Cerebellar nuclear complex (tissue), 1 donor: ENCODE data around the gene GRAMD1A.
"Not testable (repeated sequence)": the region's sequence is repeated elsewhere in the genome, so short reads cannot be mapped to it uniquely, and the experiment has no call there.

Experiments
- DNase-seq, 2 experiments: peaks; one replicate each; lab custom pipeline; 2025; lab: John Stamatoyannopoulos, UW

Gene GRAMD1A

DNA sequence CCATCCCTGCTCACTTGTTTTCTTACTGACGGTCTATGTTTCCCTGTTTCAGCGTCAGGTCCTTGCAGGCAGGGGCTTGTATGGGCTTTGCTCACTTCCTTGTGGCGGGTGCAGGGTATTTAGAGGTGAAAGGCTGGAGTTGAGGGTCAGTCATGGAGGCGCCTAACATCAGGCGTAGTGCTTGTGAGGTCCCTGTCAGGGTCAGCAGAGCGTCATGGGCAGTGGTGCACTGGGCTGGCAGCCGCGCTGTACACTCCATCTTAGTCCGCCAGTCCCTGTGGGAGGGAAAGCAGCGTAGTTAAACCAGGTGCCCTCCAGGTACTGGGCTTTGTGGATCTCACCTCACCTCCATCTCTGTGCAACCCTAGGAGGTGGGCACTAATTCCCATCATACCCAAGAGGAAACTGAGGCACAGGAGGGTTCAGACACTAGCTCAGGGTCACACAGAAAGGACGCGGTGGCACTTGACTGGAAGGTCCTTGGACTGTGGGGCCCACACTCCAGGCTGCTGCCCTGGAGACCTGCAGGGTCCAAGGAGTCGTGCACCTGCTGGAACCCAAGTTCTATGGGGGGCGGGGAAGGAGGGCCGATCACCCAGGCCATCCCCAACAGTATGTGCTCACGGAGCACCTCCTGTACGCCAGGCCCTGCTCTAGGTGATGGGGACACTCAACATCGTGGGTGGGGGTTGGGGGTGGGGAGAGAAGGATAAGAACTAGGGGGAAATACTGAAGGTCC is 4.6 kb downstream of the GRAMD1A start:
- DNase-seq: no peak

- no peak for DNase-seq
These were observed 5.3 kb downstream of the GRAMD1A start for GRCh38 chr19:35005256-35005977.

GRCh38 chr19:35006007-35006341 is 5.9 kb downstream of the GRAMD1A start:
- DNase-seq: not testable (repeated sequence)

DNA sequence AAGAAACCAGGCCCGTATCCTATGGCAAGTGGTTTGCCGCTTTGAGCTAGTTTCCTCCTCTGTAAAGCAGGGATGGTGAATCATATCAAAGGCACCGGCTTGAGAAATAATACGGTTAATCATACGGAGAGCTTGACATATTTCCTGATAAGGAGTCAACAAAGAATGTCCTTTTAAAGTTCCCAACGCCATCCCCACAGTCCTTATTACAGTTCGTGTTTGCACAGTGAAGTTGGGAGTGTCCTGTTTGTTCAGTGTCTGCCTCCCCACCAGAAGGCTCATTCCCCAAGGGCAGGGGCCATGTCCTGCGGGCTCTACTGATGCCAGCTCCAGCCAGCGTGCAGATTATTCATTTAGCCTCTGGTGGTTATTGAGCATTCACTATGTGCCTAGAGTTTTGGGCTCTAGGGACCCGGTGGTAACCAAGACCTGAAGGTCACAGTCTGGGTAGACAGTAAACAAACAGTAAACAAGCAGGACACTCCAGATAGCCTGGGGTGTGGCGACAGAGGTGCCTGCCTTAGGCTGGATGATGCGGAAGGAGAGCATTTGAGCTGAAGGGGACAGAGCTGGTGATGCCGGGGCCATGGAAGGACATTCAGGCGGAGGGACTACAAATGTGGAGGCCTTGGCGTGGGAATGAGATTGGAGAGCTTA is 6.3 kb downstream of the GRAMD1A start:
- DNase-seq: no peak

DNA sequence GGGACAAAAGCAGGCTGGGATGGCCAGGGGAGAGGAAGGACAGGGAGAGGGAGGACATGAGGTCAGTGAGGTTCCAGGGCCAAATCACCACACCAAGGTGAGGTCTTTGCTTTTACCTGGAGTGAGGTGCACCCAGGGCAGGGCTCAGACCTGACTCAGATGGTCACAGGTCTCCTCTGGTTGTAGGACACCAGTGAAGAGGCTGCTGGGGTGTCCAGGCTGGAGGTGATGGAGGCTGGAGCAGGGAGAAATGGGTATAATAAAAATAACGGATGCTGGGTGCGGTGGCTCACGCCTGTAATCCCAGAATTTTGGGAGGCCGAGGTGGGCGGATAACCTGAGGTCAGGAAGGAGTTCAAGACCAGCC is 6.9 kb downstream of the GRAMD1A start:
- DNase-seq: no peak

DNA sequence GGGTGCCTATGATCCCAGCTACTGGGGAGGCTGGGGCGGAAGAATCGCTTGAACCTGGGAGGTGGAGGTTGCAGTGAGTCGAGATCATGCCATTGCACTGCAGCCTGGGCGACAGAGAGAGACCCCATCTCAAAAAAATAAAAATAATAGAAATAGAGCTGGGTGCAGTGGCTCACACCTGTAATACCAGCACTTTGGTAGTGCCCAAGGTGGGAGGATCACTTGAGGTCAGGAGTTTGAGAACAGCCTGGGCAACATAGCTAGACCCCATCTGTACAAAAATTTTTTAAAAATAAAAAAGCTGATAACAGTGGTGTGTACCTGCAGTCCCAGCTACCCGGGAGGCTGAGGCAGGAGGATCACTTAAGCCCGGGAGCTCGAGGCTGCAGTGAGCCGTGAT is 7.3 kb downstream of the GRAMD1A start:
- not testable (repeated sequence) for DNase-seq

DNA sequence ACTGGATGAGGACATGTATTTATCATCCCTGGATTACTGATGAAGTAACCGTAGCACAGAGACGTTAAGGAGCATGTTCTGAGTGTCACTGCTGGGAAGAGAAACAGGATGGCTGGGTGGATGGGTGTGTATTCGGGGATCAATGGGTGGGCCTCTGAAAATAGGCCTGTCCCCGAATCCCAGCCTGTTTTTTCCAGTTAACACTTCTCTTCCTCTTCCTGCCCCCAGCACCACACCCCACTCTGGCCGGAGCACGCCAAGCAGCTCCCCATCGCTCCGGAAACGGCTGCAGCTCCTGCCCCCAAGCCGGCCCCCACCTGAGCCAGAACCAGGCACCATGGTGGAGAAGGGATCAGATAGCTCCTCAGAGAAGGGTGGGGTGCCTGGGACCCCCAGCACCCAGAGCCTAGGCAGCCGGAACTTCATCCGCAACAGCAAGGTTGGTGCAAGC is 8.8 kb downstream of the GRAMD1A start:
- no peak for DNase-seq

DNA sequence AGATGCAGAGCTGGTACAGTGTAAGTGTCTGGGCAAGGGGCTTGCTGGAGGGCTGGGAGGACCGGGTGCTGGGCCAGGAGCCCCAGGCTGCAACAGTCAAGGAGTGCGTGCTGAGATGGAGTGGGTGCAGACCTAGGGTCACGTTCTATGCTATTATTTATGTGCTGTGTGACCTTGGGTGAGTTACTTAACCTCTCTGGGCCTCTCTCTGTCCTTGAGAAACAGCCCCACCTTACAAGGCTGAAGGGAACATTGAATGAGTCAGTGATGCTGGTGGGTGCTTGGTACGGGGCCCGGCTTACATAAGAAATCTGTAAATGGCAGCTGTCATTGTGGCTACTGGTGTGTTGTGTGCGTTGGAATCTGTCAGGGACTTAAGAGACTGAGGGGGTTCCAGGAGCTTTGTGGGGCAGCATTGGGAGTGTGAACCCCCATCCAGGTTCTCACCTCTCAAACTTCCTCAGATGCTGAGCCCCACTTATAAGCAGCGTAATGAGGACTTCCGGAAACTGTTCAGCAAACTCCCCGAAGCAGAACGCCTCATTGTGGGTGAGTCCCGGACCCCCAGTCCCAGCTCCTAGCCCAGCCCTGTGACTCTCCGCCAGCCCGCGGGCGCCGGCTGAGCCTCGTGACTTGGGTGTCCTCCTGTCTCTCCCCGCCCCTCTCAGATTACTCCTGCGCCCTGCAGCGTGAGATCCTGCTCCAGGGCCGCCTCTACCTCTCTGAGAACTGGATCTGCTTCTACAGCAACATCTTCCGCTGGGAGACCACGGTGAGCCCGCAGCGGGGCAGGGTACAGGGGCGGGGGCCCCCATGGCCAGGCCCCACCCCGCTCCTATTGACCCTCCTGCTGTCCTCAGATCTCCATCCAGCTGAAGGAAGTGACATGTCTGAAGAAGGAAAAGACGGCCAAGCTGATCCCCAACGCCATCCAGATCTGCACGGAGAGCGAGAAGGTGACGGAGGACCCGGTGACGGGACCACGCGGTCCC is 9.6 kb downstream of the GRAMD1A start:
- DNase-seq: no peak

DNA sequence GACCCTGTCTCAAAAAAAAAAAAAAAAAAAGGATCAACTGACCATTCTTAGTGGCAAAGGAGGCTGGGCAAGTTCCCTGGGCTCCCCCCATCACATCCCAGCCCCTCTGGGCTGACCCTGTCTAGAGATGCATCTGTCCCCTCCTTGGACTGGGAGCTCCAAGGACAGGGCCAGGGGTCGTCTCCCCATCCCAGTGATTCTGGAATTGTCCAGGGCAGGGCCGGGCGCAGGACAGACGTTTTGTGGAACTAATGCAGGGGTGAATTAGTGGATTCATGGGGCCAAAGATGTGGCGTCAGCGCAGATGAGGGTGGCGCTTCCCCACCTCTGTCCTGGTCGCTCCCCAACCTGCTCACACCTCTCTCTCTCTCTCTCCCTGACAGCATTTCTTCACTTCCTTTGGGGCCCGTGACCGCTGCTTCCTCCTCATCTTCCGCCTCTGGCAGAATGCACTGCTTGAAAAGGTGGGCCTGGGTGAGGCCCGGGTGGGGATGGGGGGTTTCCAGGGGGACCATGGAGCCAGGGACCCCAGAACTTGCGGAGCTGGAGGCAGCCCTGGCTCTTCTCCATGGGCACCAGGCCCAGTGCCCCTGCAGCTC is 11.1 kb downstream of the GRAMD1A start:
- DNase-seq: no peak

- no peak for DNase-seq
These were observed 11.9 kb downstream of the GRAMD1A start for GRCh38 chr19:35011737-35012682.

DNA sequence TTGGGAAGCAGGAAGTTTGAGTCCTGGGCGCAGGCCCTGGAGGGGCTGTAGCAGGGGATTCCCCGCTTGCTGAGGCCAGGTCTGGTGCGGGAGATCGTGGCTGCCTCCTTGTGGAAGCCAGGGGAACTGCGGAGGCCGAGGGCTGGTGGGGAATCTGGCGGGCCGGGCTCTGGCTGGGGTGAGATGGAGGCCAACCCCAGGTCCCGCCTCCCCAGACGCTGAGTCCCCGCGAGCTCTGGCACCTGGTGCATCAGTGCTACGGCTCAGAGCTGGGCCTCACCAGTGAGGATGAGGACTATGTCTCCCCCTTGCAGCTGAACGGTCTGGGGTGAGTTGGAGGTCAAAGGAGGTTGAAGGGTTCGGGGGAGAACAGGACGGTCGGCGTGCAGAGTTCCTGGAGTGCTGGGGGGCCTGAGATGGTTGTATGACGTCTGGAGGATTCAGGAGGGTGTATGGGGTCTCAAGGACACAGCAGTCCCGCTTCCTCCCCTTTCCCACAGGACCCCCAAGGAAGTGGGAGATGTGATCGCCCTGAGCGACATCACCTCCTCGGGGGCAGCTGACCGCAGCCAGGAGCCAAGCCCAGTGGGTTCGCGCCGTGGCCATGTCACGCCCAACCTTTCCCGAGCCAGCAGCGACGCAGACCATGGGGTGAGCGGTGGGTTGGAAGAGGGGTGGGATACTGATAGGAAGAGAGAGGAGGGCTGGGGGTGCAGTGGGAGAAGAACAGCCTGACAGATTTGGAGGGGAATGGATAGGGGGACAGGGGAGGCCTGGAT is 13.1 kb downstream of the GRAMD1A start:
- no peak for DNase-seq

DNA sequence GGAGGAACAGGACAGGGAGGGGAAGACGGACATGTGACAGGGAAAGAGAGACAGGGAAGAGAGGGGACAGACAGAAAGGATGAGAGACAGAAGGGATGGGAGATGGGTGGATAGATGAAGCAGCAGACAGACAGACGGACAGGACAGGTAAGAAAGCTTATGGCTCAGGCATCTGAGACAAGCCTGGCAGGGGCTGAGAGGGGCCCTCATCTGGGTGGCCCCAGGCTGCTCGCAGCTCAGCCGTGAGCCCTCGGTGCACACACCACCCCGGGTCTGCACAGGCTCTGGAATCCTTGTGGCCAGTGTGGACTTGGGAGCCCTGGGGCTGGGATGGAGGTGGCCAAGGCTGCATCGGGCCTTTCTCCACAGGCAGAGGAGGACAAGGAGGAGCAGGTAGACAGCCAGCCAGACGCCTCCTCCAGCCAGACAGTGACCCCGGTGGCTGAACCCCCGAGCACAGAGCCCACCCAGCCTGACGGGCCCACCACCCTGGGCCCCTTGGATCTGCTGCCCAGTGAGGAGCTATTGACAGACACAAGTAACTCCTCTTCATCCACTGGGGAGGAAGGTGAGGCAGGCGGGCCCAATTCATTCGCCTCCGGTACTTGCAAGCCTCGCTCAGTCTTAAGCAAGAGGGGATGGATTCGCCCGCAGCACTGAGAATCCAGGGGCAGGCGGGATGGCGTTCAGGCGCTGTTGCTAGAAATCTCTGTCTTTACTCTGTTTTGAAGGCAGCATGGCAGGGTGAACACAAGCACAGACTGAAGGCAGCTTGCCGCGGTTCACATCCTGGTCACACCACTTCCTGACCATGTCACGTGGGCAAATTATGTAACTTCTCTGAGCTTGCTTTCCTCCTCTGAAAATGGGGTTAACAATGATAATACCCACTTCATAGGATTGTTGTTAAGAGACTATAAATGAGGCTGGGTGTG is 14.0 kb downstream of the GRAMD1A start:
- DNase-seq: no peak

GRCh38 chr19:35014774-35015173 is 14.7 kb downstream of the GRAMD1A start:
- not testable (repeated sequence) for DNase-seq

GRCh38 chr19:35015270-35015953 is 15.3 kb downstream of the GRAMD1A start:
- DNase-seq: no peak

- DNase-seq: no peak
These were observed 15.8 kb downstream of the GRAMD1A start for GRCh38 chr19:35015954-35016351.

DNA sequence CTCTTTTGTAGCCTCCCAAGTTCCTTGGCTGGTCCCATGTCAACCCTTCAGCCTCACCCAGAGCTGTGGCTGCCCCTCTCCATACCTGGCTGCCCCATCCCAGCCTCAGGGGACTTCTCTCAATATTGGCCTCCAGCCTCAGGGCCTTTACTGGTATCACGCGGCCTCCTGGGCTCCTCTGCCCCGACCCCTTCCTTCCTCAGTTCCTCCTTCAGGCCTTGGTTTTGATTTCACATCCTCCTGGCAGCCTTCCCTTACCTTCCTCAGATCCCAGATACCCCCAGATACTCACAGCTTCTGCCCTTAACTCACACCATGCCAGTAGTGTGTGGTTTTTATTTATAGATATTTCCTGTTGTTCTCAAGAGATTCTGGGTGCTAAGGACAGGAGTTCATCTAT is 17.4 kb downstream of the GRAMD1A start:
- DNase-seq: no peak

DNA sequence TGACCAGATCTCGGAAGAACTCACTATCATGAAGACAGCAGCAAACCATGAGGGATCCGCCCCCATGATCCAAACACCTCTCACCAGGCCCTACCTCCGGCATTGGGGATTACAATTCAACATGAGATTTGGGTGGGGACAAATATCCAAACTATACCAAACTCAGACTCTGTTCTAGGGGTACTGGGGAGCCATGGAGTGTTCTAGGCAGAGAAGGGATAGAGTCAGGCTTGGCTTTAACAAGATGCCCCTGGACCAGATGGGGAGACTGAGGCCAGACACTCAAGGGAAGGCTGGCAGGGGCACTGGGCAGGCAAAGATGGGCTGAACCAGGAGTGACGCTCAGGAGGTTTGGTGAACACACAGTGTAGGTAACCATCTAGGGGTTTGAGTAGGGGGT is 18.3 kb downstream of the GRAMD1A start:
- DNase-seq: no peak

- no peak for DNase-seq
These were observed 19.0 kb downstream of the GRAMD1A start for GRCh38 chr19:35019144-35019543.
